Left ventricle myocardium inferior (tissue), 1 donor: Measurements from ENCODE around the gene OSTM1. TPM values are rescaled to one million over a fixed set of nuclear protein-coding genes. Genes with fewer than 3 reads are reported as not detected.

Source experiments
- DNase-seq: peaks from one replicate; pipeline ENCODE4 v3.0.0-alpha.2; 2020
- H3K27ac ChIP-seq: fragments of 200-600 bp; replicated peaks from 2 replicates; pipeline ENCODE4 v1.8.0; 2021
- H3K27me3 ChIP-seq: fragments of 200-600 bp; 2 replicates; pipeline ENCODE4 v1.8.0; 2021; ENCODE audit warnings: low read depth
- H3K36me3 ChIP-seq: fragments of 200-600 bp; 2 replicates; pipeline ENCODE4 v1.8.0; 2021
- H3K4me1 ChIP-seq: fragments of 200-600 bp; 2 replicates; pipeline ENCODE4 v1.8.0; 2021
- H3K4me3 ChIP-seq: fragments of 200-600 bp; 2 replicates; pipeline ENCODE4 v1.8.0; 2021; ENCODE audit warnings: mild to moderate bottlenecking, moderate library complexity
- H3K9me3 ChIP-seq: fragments of 200-600 bp; replicated peaks from 2 replicates; pipeline ENCODE4 v1.8.0; 2021
- CTCF ChIP-seq: fragments of 200-600 bp; IDR thresholded peaks from 2 replicates; pipeline ENCODE4 v1.8.0; 2021; ENCODE audit warnings: antibody characterized with exemption, mild to moderate bottlenecking, borderline replicate concordance
- intact Hi-C: fragments of 100-400 bp; cut with micrococcal nuclease; formaldehyde crosslinking; loops from one replicate; pipeline ENCODE4 v1.11.0; 2022
- total RNA-seq: library from RNA; stranded (reverse); fragmentation: NEBNext Ultra II Directional; extraction: Animal tissue kit (Norgen Biotek cat#: 25700); gene quantifications from one replicate; pipeline ENCODE4 v1.2.1, GENCODE V29; 2021
- donor health status: DM: no; HTN: yes; CAD: no; lungs with severe emphysema.

OSTM1 gene
- total RNA-seq, 1 donor from 2014 or later = 40.7 TPM

GRCh38 chr6:108031968-108032367, 42.6 kb downstream of the OSTM1 start:
- no peak overlapping the region for H3K4me3 ChIP-seq
- DNase-seq = no peak
- H3K36me3 ChIP-seq = peaks cover 21% of the 10 kb centered on the region
- no peaks in the 10 kb centered on the region for H3K27me3 ChIP-seq
- no peaks in the 10 kb centered on the region for H3K9me3 ChIP-seq
- no peaks in the 10 kb centered on the region for H3K4me1 ChIP-seq
- no peak for TF ChIP-seq CTCF
- intact Hi-C loops = no loop called here
- no peak overlapping the region for H3K27ac ChIP-seq

- H3K27ac ChIP-seq = no peak overlapping the region
- no peaks in the 10 kb centered on the region for H3K9me3 ChIP-seq
- H3K4me1 ChIP-seq = no peaks in the 10 kb centered on the region
- H3K36me3 ChIP-seq = peaks cover 12% of the 10 kb centered on the region
- no peak overlapping the region for H3K4me3 ChIP-seq
- no peak for TF ChIP-seq CTCF
- DNase-seq = no peak
- intact Hi-C loops = no loop called here
- H3K27me3 ChIP-seq = no peaks in the 10 kb centered on the region
These were observed 44.3 kb downstream of the OSTM1 start for GRCh38 chr6:108030211-108030610.

- no peak overlapping the region for H3K4me3 ChIP-seq
- intact Hi-C loops = no loop called here
- TF ChIP-seq CTCF = no peak
- no peaks in the 10 kb centered on the region for H3K27me3 ChIP-seq
- no peaks in the 10 kb centered on the region for H3K9me3 ChIP-seq
- no peaks in the 10 kb centered on the region for H3K4me1 ChIP-seq
- DNase-seq = no peak
- H3K36me3 ChIP-seq = peaks cover 9% of the 10 kb centered on the region
- H3K27ac ChIP-seq = no peak overlapping the region
These were observed 45.2 kb downstream of the OSTM1 start for GRCh38 chr6:108029226-108029921.

GRCh38 chr6:108027594-108027993, 46.9 kb downstream of the OSTM1 start:
- H3K27ac ChIP-seq = no peak overlapping the region
- peaks cover 7% of the 10 kb centered on the region for H3K36me3 ChIP-seq
- intact Hi-C loops = no loop called here
- no peaks in the 10 kb centered on the region for H3K4me1 ChIP-seq
- no peak overlapping the region for H3K4me3 ChIP-seq
- no peak for DNase-seq
- H3K27me3 ChIP-seq = no peaks in the 10 kb centered on the region
- no peaks in the 10 kb centered on the region for H3K9me3 ChIP-seq
- no peak for TF ChIP-seq CTCF

- H3K4me1 ChIP-seq = no peaks in the 10 kb centered on the region
- H3K36me3 ChIP-seq = peaks cover 2% of the 10 kb centered on the region
- no peaks in the 10 kb centered on the region for H3K27me3 ChIP-seq
- DNase-seq = no peak
- no peak overlapping the region for H3K27ac ChIP-seq
- H3K9me3 ChIP-seq = no peaks in the 10 kb centered on the region
- no peak for TF ChIP-seq CTCF
- intact Hi-C loops = no loop called here
- H3K4me3 ChIP-seq = no peak overlapping the region
These were observed 47.5 kb downstream of the OSTM1 start for GRCh38 chr6:108027056-108027455.
